HCEC 1CT (cell line): ENCODE results near the gene HELZ.
"Not testable (repeated sequence)": the region's sequence is repeated elsewhere in the genome, so short reads cannot be mapped to it uniquely, and the experiment has no call there.

Source experiments
- DNase-seq: peaks from one replicate; pipeline ENCODE4 v3.0.0-alpha.2; 2017

The HELZ gene

GRCh38 chr17:67183531-67183930 lies 61.5 kb downstream of the HELZ start:
- no peak for DNase-seq

- no peak for DNase-seq
Observed at GRCh38 chr17:67181825-67182224, 63.2 kb downstream of the HELZ start.

DNA sequence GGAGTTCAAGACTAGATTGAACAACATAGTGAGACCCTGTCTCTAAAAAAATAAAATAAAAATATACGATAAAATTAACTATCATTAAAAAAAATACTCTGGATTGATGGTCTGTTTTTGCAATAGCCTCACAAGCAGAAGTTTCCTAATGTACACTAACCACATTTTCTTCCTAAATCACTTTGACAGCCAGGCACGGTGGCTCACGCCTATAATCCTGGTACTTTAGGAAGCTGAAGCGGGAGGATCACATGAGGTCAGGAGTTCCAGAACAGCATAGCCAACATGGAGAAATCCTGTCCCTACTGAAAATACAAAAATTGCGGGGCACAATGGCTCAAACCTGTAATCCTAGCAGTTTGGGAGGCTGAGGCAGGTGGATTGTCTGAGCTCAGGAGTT lies 64.7 kb downstream of the HELZ start:
- no peak for DNase-seq

- no peak for DNase-seq
Observed at GRCh38 chr17:67178555-67178954, 66.4 kb downstream of the HELZ start.

- no peak for DNase-seq
Observed at GRCh38 chr17:67177732-67178131, 67.3 kb downstream of the HELZ start.

DNA sequence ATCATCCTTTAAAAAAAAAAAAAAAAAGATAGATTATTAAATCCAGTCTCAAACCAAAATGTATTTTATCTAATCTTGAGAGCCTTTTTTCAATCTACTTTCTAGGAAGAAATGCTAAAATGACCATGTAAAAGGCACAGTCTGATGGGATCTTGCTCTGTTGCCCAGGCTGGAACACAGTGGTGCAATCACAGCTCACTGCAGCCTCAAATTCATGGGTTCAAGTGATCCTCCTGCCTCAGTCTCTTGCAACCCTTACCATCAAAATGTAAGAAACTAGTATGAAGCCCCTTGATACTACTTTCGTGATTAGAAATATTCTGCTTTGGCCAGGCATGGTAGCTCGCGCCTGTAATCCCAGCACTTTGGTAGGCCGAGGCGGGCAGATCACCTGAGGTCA lies 70.8 kb downstream of the HELZ start:
- DNase-seq, result no peak

DNA sequence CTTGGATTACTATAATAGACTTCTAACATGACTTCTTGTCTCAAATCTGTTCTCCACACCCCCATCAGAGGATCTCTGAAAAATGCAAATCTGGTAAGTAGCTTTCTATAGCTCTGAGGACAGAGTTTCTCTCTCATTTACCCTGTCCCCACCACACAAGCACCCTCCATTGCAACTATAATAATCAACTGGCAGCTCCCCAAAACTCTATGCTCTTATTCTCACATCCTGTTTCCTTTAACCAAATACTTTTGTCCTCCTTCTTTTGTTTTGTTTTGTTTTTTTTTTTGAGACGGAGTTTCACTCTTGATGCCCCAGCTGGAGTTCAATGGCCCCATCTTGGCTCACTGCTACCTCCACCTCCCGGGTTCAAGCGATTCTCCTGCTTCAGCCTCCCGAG lies 73.4 kb downstream of the HELZ start:
- DNase-seq, result no peak

GRCh38 chr17:67168496-67168895 lies 76.5 kb downstream of the HELZ start:
- no peak for DNase-seq

GRCh38 chr17:67165201-67165600 lies 79.8 kb downstream of the HELZ start:
- DNase-seq, result no peak

- no peak for DNase-seq
Observed at GRCh38 chr17:67164302-67164701, 80.7 kb downstream of the HELZ start.

DNA sequence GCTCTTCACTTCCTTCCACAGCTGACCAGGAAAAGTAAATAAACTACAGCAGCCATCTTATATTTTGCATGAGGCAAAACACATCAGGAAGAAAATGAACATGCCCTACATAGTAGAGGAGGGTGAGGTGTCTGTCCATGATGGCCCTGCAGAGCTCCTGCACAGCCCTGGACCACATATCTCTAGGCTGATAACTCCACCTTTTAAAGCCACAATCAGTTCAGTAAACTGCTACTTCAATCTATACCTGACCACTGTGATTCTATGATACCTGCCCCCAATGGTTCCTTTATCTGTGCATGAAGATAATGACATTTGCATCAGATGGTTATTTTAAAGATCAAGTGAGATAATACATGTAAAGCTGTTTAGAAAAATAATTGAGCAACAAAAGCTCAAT lies 82.2 kb downstream of the HELZ start:
- no peak for DNase-seq

DNA sequence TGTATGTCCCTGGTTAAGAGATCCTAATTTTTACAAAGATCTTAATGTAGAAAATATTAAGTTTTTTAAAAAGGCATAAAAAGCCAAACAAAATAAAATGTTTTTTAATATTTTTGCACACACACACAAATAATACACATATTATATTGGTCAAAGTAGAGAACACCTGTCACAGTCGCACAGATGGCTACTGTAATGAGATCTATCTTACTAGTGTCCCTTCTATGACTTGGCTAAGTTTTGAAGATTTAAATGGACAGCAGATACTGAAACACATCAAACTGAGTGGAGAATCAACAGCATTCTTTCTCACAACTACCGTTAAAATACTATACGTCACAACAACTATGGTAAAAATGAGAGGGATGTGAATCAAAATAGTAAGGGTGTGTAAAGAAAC lies 83.4 kb downstream of the HELZ start:
- no peak for DNase-seq

DNA sequence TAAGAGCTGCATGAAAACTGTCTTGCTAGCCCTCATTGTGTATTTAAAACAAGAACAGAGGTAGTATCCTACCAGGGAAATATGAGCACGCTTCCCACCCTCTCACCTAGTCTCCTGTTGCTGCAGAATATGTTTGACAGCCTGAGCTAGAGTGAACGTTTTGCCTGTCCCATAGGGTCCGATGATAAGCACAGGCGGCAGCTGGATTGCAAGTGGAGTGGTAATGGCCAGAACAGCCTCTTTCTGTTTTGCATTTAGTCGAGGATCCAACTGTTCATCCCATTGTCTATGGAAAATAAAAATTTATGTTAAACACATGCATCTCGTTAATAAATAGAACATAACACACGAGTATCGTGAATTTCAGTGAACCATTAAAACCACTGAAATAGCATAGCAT lies 84.2 kb downstream of the HELZ start:
- DNase-seq, result no peak

GRCh38 chr17:67157732-67158639 lies 87.0 kb downstream of the HELZ start:
- DNase-seq, result peak; percentile 56

- no peak for DNase-seq
Observed at GRCh38 chr17:67156269-67157199, 88.5 kb downstream of the HELZ start.

DNA sequence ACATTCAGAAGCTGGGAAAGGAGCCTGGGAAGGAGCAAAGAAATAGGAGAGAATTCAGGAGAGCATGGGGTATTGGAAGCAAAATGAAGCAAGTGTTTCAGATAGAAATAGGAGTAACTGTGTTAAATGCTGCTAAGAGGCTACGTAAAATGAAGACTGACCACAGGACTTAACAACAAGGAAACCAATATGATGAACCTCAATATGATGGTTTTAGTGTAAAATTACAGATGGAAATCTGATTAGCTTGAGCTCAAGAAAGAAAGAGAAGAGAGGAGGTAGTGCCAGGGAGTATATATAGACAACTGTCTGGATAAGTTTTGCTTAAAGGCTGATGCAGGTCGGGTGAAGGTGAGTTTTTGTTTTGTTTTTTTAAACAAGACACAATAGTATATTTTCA lies 92.2 kb downstream of the HELZ start:
- no peak for DNase-seq

DNA sequence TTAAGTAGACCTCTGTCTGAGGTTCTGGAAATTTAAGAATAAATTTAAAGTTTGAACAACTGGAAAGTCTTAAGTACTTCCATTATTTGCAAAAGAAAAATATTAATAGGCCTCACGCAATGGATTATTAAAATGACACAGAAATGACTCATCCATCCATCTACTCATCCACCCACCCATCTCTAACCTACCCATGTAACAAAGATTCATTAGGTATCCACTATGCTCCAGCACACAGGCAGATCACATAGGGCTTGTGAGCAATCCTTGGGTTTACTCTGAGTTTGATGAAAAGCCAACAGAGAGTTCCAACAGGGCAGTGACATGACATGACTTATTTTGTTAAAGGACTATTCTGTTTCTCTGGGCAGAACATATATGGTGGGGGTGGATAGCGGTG lies 93.3 kb downstream of the HELZ start:
- DNase-seq, result peak; percentile 51

GRCh38 chr17:67150826-67151225 lies 94.2 kb downstream of the HELZ start:
- DNase-seq, result no peak

DNA sequence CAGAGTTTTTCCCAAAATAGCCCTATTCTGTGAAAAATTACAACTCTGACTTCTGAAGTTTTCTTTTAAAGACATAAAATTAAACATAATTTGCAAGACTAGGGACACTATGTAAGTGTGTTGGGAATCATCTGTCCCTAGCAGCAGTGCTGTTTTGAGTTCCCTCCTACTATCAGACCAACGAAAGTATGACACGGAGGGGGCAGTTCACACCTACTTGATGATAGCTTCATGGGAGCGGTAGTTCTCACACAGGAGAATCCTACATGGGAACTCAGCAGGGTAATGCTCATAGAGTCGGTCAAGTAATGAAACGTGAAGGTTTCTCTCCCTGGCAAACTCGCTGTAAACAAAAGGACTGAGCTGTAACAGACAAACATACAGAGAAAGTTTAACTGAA lies 96.6 kb downstream of the HELZ start:
- no peak for DNase-seq

GRCh38 chr17:67145183-67145805 lies 99.7 kb downstream of the HELZ start:
- DNase-seq, result no peak

GRCh38 chr17:67143318-67143717 lies 101.7 kb downstream of the HELZ start:
- DNase-seq, result no peak

DNA sequence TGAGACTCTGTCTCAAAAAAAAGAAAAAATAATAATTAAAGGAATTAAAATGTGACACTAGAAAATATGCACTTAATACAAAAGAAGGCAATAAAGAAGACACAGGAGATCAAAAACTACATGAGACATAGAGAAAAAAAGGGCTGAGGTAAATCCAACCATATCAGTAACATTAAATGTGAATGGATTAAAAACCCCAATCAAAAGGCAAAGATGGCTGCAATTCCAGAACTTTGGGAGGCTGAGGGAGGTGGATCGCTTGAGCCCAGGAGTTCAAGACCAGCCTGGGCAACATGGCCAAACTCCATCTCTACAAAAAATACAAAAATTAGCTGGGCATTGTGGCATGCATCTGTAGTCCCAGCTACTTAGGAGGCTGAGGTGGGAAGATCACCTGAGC lies 103.0 kb downstream of the HELZ start:
- DNase-seq, result not testable (repeated sequence)
